Measurements from ENCODE around the gene MGLL. TPM values are rescaled to one million over a fixed set of nuclear protein-coding genes. Genes with fewer than 3 reads are reported as not detected.

MGLL gene
- total RNA-seq, 1 donor from 2014 or later: 27.3 TPM

DNA sequence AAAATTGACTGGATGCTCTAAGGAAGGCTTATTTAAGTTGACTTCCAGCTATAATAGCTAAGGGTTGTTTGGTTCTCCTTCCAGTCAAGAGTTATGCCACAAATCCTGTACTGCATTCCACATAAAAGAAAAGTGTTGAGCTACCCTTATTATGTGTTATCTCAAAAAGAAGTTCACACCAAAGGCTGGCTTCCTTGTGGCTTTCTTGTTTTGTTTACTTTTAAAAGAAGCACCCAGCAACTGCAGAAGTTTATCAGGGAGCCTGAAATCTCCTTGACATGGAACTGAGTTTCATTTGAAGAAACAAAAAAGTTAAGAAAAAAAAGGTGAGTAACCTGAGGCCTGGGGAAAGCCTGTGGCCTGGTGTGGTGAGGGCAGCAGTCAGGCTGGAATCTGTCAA lies 10.2 kb downstream of the MGLL start:
- FAIRE-seq: no peak
- Histone ChIP-seq H2AFZ (ENCODE audit: low read depth, low read length) (no peak overlapping the region), H3K36me3 (ENCODE audit: insufficient read depth, low read length) (peaks cover 13% of the 10 kb centered on the region), H3K4me2 (ENCODE audit: low read length) (no peak overlapping the region), H3K27ac (ENCODE audit: low read depth, low read length) (no peak overlapping the region), H3K4me3 (ENCODE audit: insufficient read depth, low read depth, low read length) (no peak overlapping the region), H3K79me2 (ENCODE audit: insufficient read depth, low read length) (no peaks in the 10 kb centered on the region), H3K4me1 (ENCODE audit: insufficient read depth, low read length) (peaks cover 3% of the 10 kb centered on the region), H4K20me1 (ENCODE audit: insufficient read depth, low read length) (no peaks in the 10 kb centered on the region), H3K9me3 (ENCODE audit: insufficient read depth, low read depth, low read length) (peaks cover 4% of the 10 kb centered on the region), H3K9ac (ENCODE audit: low read length) (no peak overlapping the region), H3K27me3 (ENCODE audit: insufficient read depth, low read length) (no peaks in the 10 kb centered on the region)
- H3K27ac Mint-ChIP-seq (ENCODE audit: unreplicated experiment): peak overlapping the region; percentile 34
- peaks cover 23% of the 10 kb centered on the region for H3K36me3 Mint-ChIP-seq (ENCODE audit: low read depth, unreplicated experiment)
- DNase-seq (ENCODE audit: low read depth): no peak
- H3K27me3 Mint-ChIP-seq (ENCODE audit: low read depth, unreplicated experiment): peaks cover 3% of the 10 kb centered on the region
- peaks cover 13% of the 10 kb centered on the region for H3K4me1 Mint-ChIP-seq (ENCODE audit: low read depth, unreplicated experiment)
- no peak overlapping the region for H3K4me3 Mint-ChIP-seq (ENCODE audit: unreplicated experiment)
- peaks cover 6% of the 10 kb centered on the region for H3K9me3 Mint-ChIP-seq (ENCODE audit: unreplicated experiment)
- TF ChIP-seq EZH2 (IDR thresholded peaks at IDR 0.05; ENCODE audit: insufficient read depth, low read length): no peak
- TF ChIP-seq, protein P1, sequence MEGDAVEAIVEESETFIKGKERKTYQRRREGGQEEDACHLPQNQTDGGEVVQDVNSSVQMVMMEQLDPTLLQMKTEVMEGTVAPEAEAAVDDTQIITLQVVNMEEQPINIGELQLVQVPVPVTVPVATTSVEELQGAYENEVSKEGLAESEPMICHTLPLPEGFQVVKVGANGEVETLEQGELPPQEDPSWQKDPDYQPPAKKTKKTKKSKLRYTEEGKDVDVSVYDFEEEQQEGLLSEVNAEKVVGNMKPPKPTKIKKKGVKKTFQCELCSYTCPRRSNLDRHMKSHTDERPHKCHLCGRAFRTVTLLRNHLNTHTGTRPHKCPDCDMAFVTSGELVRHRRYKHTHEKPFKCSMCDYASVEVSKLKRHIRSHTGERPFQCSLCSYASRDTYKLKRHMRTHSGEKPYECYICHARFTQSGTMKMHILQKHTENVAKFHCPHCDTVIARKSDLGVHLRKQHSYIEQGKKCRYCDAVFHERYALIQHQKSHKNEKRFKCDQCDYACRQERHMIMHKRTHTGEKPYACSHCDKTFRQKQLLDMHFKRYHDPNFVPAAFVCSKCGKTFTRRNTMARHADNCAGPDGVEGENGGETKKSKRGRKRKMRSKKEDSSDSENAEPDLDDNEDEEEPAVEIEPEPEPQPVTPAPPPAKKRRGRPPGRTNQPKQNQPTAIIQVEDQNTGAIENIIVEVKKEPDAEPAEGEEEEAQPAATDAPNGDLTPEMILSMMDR (IDR thresholded peaks at IDR 0.05; ENCODE audit: insufficient read depth, low read depth, low read length): no peak

DNA sequence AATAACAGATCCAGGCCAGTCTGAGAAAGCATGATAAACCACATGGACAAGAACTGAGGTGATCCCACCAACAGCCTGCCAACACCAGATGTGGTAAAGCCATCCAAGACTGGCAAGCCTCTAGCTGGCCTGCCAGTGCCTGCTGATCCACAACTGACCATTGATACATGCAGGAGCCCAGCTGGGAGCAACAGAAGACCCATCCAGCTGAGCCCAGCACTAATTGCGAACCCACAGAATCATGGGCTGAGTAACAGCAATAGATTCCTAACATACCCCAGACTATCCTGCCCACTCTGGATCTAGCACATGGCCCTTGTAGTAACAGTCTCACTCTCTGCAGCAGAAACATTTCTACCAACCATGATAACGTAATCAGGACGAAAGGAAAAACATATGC lies 10.6 kb downstream of the MGLL start:
- no peaks in the 10 kb centered on the region for H4K20me1 ChIP-seq (ENCODE audit: insufficient read depth, low read length)
- H3K4me2 ChIP-seq (ENCODE audit: low read length): no peak overlapping the region
- H3K79me2 ChIP-seq (ENCODE audit: insufficient read depth, low read length): no peaks in the 10 kb centered on the region
- H3K36me3 ChIP-seq (ENCODE audit: insufficient read depth, low read length): peaks cover 13% of the 10 kb centered on the region
- Mint-ChIP-seq H3K9me3 (ENCODE audit: unreplicated experiment) (peaks cover 6% of the 10 kb centered on the region), H3K4me3 (ENCODE audit: unreplicated experiment) (no peak overlapping the region), H3K4me1 (ENCODE audit: low read depth, unreplicated experiment) (peaks cover 13% of the 10 kb centered on the region), H3K36me3 (ENCODE audit: low read depth, unreplicated experiment) (peaks cover 22% of the 10 kb centered on the region), H3K27ac (ENCODE audit: unreplicated experiment) (peak overlapping the region; percentile 34), H3K27me3 (ENCODE audit: low read depth, unreplicated experiment) (peaks cover 3% of the 10 kb centered on the region)
- H3K9ac ChIP-seq (ENCODE audit: low read length): no peak overlapping the region
- no peaks in the 10 kb centered on the region for H3K4me1 ChIP-seq (ENCODE audit: insufficient read depth, low read length)
- H3K27ac ChIP-seq (ENCODE audit: low read depth, low read length): no peak overlapping the region
- TF ChIP-seq, protein P1 (IDR thresholded peaks at IDR 0.05; ENCODE audit: insufficient read depth, low read depth, low read length): no peak
- no peak for TF ChIP-seq EZH2 (IDR thresholded peaks at IDR 0.05; ENCODE audit: insufficient read depth, low read length)
- DNase-seq (ENCODE audit: low read depth) (no peak), FAIRE-seq (no peak)
- H3K27me3 ChIP-seq (ENCODE audit: insufficient read depth, low read length): no peaks in the 10 kb centered on the region
- H3K9me3 ChIP-seq (ENCODE audit: insufficient read depth, low read depth, low read length): peaks cover 4% of the 10 kb centered on the region
- H3K4me3 ChIP-seq (ENCODE audit: insufficient read depth, low read depth, low read length): no peak overlapping the region
- no peak overlapping the region for H2AFZ ChIP-seq (ENCODE audit: low read depth, low read length)

DNA sequence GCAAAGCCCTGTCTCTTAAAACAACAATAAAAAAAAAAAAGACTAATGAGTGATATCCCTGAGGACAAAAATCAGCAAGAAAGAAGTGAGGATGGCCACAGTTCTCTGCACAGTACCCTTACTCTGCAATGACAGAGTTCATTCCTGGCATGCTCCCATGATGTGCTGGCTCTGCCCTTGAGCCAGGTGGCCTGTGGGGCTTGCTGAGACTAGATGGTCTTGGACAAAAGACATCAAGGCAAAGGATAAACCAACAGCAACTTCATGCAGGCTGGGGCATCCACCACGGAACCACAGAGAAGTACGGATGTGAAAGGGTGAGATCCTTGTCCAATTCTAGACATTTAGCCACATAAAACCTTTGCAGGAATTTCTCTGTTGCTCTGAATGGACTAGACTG lies 12.7 kb downstream of the MGLL start:
- H3K27ac ChIP-seq (ENCODE audit: low read depth, low read length): no peak overlapping the region
- H3K4me3 ChIP-seq (ENCODE audit: insufficient read depth, low read depth, low read length): no peak overlapping the region
- Mint-ChIP-seq H3K36me3 (ENCODE audit: low read depth, unreplicated experiment) (peaks cover 14% of the 10 kb centered on the region), H3K27ac (ENCODE audit: unreplicated experiment) (peak overlapping the region; percentile 44), H3K4me3 (ENCODE audit: unreplicated experiment) (no peak overlapping the region), H3K9me3 (ENCODE audit: unreplicated experiment) (peaks cover 3% of the 10 kb centered on the region), H3K4me1 (ENCODE audit: low read depth, unreplicated experiment) (peaks cover 12% of the 10 kb centered on the region), H3K27me3 (ENCODE audit: low read depth, unreplicated experiment) (peaks cover 3% of the 10 kb centered on the region)
- DNase-seq (ENCODE audit: low read depth) (no peak), FAIRE-seq (no peak)
- no peaks in the 10 kb centered on the region for H3K4me1 ChIP-seq (ENCODE audit: insufficient read depth, low read length)
- peaks cover 12% of the 10 kb centered on the region for H3K36me3 ChIP-seq (ENCODE audit: insufficient read depth, low read length)
- no peak overlapping the region for H3K9ac ChIP-seq (ENCODE audit: low read length)
- no peaks in the 10 kb centered on the region for H4K20me1 ChIP-seq (ENCODE audit: insufficient read depth, low read length)
- no peaks in the 10 kb centered on the region for H3K79me2 ChIP-seq (ENCODE audit: insufficient read depth, low read length)
- peaks cover 4% of the 10 kb centered on the region for H3K9me3 ChIP-seq (ENCODE audit: insufficient read depth, low read depth, low read length)
- no peak overlapping the region for H2AFZ ChIP-seq (ENCODE audit: low read depth, low read length)
- TF ChIP-seq EZH2 (IDR thresholded peaks at IDR 0.05; ENCODE audit: insufficient read depth, low read length): no peak
- TF ChIP-seq, protein P1 (IDR thresholded peaks at IDR 0.05; ENCODE audit: insufficient read depth, low read depth, low read length): no peak
- H3K4me2 ChIP-seq (ENCODE audit: low read length): no peak overlapping the region
- no peaks in the 10 kb centered on the region for H3K27me3 ChIP-seq (ENCODE audit: insufficient read depth, low read length)
